Astrocyte (in vitro differentiated cells and primary cell): ENCODE measurements around the gene TNFAIP8L3.

ENCODE experiments used
- CTCF ChIP-seq: IDR thresholded peaks from 2 replicates; pipeline ENCODE4 v1.5.1; 2011; ENCODE audit warnings: low read depth, mild to moderate bottlenecking, inconsistent platforms, low read length, moderate library complexity; ENCODE audit not compliant: insufficient read depth
- EZH2 ChIP-seq: IDR thresholded peaks from 2 replicates; pipeline ENCODE4 v1.6.1; 2012; ENCODE audit warnings: mild to moderate bottlenecking, low read length, inconsistent platforms; ENCODE audit not compliant: insufficient read depth

- no peak for TF ChIP-seq EZH2
- TF ChIP-seq CTCF = no peak
Observed at GRCh38 chr15:51100785-51101489, 6.2 kb upstream of the TNFAIP8L3 start.
